GM18861 (cell line): ENCODE data around the gene MSRB3.
A peak's percentile ranks its signal among the peaks of the same experiment; 100 is the strongest.
"Not testable (repeated sequence)": the region's sequence is repeated elsewhere in the genome, so short reads cannot be mapped to it uniquely, and the experiment has no call there.

Experiments used
- ATAC-seq: cut with Tn5 transposase; IDR thresholded peaks from one replicate; pipeline ENCODE4 v1.9.1; 2021; ENCODE audit not compliant: unreplicated experiment

MSRB3 gene

GRCh38 chr12:65278576-65279368, at the start of gene MSRB3:
Gene MSRB3 (plus strand): TSS chr12:65278683. CDS start chr12:65308580, 29,897 bp downstream.
- no peak for ATAC-seq

DNA sequence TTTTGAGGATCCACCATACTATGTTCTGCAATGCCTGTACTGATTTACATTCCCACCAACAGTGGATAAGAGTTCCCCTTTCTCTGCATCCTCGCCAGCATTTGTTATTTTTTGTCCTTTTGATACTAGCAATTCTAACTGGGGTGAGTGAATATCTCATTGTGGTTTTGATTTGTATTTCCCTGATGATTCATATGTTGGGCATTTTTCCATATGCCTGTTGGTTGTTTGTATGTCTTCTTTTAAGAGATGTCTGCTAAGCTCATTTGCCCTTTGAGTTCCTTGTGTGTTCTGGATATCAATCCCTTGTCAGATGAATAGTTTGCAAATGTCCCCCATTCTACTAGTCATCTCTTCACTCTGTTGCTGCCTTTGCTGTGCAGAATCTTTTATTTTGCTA, 49.0 kb upstream of the MSRB3 start:
- no peak for ATAC-seq

- ATAC-seq, result peak; percentile 46
Measured at GRCh38 chr12:65232476-65233077, 45.9 kb upstream of the MSRB3 start.

DNA sequence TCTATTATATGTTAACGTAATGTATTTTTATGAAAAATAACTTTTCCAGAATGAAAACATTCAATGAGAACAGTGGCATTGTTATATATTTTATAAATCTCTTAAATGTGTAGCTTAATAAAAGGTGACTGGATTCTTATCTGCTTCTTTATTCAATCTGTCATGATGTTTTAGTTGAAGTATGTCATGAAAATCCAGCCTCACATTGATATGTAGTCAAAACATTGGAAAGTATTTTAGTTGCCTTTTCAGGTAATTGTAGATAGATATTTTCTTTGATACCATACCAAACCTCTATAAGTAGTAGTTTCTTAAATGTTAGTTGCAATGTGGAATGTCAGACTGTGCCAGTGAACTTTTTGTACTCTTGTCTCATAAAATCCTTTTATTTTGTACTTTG, 41.3 kb upstream of the MSRB3 start:
- no peak for ATAC-seq

- ATAC-seq, result no peak
Measured at GRCh38 chr12:65238609-65239008, 39.9 kb upstream of the MSRB3 start.

- ATAC-seq, result no peak
Measured at GRCh38 chr12:65248656-65249633, 29.5 kb upstream of the MSRB3 start.

DNA sequence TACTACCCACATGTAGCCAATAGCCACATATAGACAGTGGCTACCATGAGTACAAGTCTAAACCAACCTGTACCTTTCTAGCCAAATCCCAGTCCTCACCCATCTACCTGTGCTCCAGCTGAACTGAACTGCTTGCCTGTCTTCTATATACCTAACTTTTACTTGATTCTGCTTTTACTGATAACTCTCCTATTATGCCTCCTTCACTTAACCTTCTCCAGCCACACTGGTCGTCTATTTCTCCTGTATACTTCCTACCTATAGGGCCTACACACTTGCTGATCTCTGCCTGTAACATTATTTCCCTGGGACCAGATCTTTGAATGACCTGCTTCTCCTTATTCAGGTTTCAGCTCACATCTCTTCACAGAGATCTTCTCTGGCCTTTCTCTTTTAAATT, 26.0 kb upstream of the MSRB3 start:
- ATAC-seq, result no peak

- no peak for ATAC-seq
Measured at GRCh38 chr12:65257986-65258385, 20.5 kb upstream of the MSRB3 start.

GRCh38 chr12:65259501-65259900, 19.0 kb upstream of the MSRB3 start:
- ATAC-seq, result peak; percentile 84

DNA sequence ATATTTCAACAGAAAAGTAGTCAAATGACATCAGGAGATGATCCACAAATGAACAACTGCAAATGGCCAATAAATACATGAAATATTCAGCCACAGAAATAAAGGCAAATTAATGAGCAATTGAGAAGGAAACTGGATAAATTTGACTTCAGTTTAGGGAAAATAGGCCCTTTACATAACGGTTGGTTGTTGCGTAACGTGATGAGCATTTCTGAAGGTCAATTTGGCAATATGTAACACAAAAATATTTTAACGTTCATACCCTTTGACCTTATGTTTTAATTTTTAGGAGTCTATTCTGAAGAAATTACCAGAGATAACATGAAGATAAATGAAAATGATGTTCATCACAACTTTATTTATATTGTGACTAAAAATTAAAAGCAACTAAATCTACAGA, 14.7 kb upstream of the MSRB3 start:
- ATAC-seq, result no peak

GRCh38 chr12:65266408-65266807, 12.1 kb upstream of the MSRB3 start:
- no peak for ATAC-seq

DNA sequence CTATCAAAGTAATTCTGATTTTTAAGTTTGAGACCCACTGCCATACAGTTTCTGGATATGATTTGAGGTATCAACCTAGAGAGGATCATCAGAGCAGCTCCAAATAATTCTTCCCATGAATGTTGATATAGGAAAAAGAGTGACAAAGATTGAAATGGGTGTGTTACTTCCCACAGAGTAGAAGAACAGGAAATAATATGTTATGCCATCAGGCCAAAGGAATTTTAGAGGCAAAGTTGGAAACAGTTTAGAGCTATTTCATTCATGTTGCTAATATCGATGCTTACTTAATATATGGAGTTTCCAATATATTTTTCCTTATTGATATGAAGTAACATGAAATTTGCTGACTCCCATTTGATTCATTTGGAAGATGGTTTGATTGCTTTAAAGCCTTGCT, 8.9 kb upstream of the MSRB3 start:
- no peak for ATAC-seq

DNA sequence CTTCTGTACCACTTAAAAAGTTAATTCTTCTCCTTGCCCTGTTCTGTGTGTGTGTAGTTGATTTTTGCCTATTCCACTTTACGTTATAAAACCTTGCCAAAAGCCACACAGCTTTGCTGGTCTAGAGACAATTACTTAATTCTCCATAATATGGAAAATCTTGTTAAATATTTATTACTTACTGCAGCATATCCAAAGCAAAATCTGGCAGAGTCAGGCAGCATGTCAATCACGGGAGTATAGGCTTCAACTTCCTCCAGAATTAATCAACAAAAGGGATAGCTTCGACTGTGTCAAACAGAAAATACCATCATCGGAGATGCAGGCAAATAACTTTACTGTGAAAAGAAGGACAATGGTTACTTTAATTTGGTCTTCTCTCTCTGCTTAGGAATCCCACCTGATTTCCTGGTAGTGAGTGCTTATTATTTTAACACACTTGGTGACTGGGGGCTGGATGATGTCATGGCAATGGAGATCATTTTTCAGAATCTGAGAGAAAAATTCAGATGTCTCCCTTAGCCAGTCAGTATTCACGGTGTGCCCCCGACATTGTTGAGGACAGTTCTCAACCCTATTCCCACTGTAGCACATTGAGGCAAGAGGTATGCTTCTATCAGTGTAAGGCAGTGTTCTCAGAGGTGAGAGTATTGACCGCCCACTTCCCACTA, 3.7 kb upstream of the MSRB3 start:
- ATAC-seq, result no peak

DNA sequence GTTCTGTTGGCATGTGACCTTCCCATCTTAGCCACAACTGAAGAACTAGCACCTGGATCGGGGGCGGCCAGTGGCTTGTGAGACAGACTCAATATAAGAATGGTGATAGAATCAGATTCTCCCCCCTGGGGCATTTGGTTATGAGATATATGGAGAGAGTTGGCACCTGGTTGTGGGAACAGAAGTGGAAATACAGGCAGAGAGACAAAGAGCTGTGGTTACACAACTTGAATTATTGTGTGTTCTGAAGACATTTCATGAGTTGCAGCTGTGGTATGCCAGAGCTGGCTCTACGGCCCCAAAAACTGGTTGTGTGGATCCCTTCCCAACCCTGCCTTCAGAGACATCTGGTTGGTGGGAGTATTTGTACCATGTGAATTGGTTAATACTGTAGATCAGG, 2.9 kb upstream of the MSRB3 start:
- ATAC-seq, result no peak

- ATAC-seq, result no peak
Measured at GRCh38 chr12:65276916-65277530, 1.5 kb upstream of the MSRB3 start.

DNA sequence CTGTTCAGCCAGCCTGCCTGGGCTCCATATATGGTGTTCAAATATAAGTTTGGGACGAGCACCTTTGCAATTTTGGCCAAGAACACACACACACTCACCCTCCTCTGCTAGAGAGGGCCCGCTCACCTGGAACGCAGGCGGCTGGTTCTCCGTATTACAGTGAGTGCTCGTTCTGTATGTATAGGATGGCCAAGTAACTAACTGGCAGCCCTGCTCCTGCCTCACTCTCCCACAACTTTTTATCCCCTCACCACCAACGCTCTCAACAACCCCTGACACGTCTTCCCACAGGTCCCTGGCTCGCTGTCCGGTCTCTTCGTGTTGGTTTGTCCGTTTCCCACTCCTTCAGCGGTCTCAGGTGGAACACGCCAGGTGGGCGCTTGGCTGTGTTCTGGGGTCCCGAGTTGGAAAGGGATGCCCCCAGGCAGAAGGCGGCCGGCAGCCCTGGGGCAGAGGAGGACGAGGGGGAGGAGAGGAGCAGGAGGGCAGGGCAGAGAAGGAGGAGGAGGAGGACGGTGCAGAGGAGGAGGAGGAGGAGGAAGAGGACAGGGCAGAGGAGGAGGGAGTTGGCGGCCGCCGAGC, 398 bp upstream of the MSRB3 start:
- ATAC-seq, result no peak

DNA sequence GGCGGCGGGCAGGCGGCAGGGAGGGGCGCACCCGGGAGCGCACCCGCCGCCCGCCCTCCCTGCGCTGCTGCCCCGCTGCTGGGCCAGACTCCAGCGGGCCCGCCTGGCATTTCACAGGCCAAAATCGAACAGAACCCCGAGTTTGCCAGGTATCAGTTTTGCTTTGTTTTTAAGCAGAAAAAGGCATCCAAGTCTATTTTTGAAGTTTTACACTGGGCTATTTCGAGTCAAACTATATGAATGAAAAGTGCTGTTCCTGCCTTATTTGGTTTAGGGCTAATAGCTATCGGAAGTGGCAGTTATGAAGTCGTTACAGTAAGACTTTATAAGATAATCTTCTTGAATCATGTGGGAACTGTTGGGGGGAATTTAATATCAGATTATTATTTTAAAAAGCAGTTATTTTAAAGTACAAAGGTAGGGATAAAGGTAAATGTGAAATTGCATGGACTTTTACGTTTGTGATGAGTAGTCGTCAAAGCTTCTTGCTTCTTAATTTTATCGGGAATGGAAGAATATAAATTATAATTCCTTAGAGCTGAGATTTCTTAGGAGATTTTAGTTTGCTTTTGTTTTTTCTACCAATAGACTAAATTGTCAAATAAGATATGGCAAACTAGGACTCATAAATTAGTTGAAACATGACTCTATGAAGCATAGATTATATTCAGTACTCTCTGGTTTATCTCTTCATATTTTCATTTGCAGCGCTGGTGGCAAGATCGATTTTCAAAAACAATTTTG, 1.1 kb downstream of the MSRB3 start:
- no peak for ATAC-seq

GRCh38 chr12:65280306-65280705, 1.8 kb downstream of the MSRB3 start:
- no peak for ATAC-seq

DNA sequence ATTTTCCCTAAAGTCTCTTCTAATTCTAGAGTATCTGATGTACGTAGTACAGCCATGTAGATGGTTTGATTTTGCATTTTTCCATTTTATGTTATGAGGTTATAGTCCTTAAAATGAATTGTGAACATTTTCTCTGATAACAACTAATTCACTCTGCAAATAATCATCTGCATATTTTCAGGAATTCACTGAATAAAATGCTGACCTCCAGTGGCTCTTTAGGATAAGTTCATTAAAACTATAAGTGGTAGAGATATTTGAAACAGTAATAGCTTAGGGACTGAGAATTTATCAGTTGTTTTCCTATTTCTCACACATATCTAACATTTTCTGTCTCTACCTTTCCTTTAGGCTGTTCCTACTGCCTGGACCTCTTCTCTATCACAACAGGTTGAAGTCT, 4.4 kb downstream of the MSRB3 start:
- ATAC-seq, result no peak

- not testable (repeated sequence) for ATAC-seq
Measured at GRCh38 chr12:65285532-65285931, 7.0 kb downstream of the MSRB3 start.
